Stimulated activated naive CD8-positive, alpha-beta T cell treated with anti-CD3 and anti-CD28 coated beads, Interleukin-15, Interleukin-2, amounts not matched to agents 100 ng/mL and 50 ng/mL, for 24 hours (primary cell): ENCODE data around the gene POR.
"Not testable (repeated sequence)": the region's sequence is repeated elsewhere in the genome, so short reads cannot be mapped to it uniquely, and the experiment has no call there.

Experiments used
- H3K27ac Mint-ChIP-seq: one replicate; pipeline ENCODE4 v1.8.0; 2021; ENCODE audit warnings: mild to moderate bottlenecking, mixed read lengths
- H3K27me3 Mint-ChIP-seq: one replicate; pipeline ENCODE4 v1.8.0; 2021; ENCODE audit warnings: mixed read lengths
- H3K36me3 Mint-ChIP-seq: one replicate; pipeline ENCODE4 v1.8.0; 2021; ENCODE audit warnings: low read depth, mixed read lengths
- H3K4me1 Mint-ChIP-seq: one replicate; pipeline ENCODE4 v1.8.0; 2021; ENCODE audit warnings: low read depth, mixed read lengths
- H3K4me3 Mint-ChIP-seq: one replicate; pipeline ENCODE4 v1.8.0; 2021; ENCODE audit warnings: mild to moderate bottlenecking, mixed read lengths
- H3K9me3 Mint-ChIP-seq: one replicate; pipeline ENCODE4 v1.8.0; 2021; ENCODE audit warnings: mixed read lengths

POR gene

DNA sequence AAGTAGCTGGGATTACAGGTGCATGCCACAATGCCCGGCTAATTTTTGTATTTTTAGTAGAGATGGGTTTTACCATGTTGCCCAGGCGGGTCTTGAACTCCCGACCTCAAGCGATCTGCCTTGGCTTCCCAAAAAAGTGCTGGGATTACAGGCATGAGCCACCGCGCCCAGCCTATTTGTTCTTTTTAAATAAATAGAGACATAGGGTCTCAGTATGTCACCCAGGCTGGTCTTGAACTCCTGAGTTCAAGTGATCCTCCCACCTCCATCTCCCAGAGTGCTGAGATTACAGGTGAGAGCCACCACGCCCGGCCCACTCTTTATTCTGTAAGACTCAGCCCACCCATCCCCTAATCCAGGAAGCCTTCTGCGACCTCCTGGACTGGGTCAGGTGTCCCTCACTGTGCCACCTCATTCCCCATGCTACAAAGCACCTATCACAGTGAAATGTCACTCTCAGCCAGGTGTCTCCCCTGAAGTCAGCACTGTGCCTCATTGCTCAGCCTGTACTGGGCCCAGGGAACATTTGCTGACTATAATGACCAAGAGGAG is 76.7 kb downstream of the POR start:
- H3K27me3 Mint-ChIP-seq: no peaks in the 10 kb centered on the region
- no peak overlapping the region for H3K27ac Mint-ChIP-seq
- no peak overlapping the region for H3K4me3 Mint-ChIP-seq
- H3K4me1 Mint-ChIP-seq: peaks cover 17% of the 10 kb centered on the region
- H3K36me3 Mint-ChIP-seq: peaks cover 8% of the 10 kb centered on the region
- no peaks in the 10 kb centered on the region for H3K9me3 Mint-ChIP-seq

DNA sequence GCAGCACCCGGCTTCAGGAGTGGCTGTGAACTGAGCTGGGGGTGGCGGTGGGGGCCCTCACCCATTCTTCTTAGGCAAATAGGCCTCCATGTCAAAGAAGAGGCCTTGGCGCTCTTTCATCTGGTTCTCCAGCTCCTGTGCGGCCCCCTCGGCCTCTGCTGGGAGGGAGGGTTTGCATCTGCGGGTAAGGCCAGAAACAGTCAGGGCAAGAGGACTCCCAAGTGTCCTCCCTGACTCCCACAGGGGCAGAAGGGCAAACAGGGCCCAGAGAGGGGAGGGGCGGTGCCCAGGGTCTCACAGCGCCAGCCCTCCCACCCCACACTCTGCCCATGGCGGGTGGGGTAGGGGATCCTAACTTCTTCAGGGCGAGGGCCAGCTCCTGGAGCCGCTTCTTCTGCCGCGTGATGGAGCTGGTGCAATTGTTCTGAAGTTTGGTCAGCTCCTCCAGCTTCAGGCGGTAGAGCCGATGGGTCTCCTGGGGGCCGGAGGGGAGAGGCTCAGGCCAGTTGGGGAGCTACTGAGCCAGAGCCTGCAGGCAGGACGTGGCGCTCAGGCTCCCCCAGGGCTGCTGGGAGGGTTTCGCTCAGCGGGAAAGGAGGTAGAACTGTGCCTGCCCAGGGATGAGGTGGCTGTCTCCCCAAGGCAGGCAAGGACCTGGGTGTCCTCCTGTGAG is 77.3 kb downstream of the POR start:
- no peaks in the 10 kb centered on the region for H3K27me3 Mint-ChIP-seq
- no peaks in the 10 kb centered on the region for H3K9me3 Mint-ChIP-seq
- no peak overlapping the region for H3K27ac Mint-ChIP-seq
- peaks cover 23% of the 10 kb centered on the region for H3K4me1 Mint-ChIP-seq
- peaks cover 2% of the 10 kb centered on the region for H3K36me3 Mint-ChIP-seq
- H3K4me3 Mint-ChIP-seq: no peak overlapping the region

DNA sequence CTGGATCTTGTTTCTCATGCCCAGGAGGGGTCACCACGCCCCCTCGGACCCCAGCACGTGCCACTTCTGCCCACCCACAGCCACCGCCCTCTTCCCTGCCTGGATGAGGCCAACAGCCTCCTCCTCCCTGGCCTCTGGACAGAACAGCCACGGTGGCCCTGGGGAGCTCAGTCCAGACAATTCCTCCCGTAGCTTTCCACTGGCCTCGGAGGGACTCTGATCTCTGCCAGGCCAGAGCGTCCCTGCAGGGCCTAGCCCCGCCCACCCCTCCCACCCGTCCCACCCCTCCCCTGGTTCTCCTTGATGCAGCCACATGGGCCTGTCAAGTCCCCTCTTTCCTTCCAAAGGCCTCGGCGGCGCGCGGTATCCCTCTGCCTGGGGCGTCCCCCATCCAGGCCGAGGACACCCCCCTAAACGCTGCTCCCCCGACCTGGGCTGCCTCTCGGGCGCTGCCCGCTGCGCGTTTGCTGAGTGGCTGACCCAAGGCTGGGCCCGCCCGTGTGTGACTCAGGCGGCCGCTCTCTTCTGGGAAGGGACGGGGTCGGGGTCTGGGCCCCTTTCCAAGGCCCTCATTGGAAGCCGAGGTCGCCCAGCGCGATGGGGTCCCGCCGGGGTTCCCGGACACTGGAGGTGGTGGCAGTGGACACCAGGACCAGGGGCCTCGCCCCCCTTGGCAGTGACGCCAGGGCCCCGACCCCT is 78.9 kb downstream of the POR start:
- no peak overlapping the region for H3K27ac Mint-ChIP-seq
- peaks cover 7% of the 10 kb centered on the region for H3K36me3 Mint-ChIP-seq
- no peaks in the 10 kb centered on the region for H3K9me3 Mint-ChIP-seq
- no peaks in the 10 kb centered on the region for H3K27me3 Mint-ChIP-seq
- H3K4me3 Mint-ChIP-seq: peak overlapping the region; percentile 74
- H3K4me1 Mint-ChIP-seq: peaks cover 28% of the 10 kb centered on the region

DNA sequence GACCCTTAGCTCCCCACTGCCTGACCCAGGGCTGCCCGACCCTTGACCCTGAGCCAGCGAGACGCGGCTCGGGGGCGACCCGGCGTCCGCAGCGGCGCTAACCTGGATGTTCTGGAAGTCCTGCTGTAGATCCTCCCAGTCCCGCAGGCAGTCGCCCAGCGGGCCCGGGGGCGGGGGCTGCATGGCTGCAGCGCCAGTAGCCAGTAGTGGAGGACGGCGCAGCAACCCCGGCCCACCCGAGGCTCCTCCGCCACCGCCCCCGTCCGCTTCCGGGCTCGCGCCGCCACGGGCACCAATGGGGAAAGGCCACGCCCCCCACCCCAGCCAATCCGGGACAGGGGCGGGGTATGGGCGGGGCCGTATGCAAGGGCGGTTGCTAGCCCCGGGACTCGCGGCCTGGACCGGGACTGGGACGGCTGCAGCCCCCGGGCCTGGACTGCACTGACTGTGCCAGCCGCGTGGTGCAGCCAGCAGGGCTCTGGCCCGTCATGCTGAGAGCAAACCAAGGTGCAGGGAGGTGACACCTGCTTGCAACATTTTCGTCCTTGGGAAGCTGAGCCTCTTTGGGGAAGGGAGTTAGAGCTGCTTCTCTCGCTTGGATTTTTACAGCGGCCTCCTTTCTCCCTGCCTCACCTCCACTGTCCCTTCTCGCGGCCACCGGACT is 79.6 kb downstream of the POR start, which contains the start of gene TMEM120A:
TMEM120A (minus strand) TSS at position 208 of the 664 bp plus-strand sequence; CDS start at position 183, 25 bp downstream.
- no peaks in the 10 kb centered on the region for H3K9me3 Mint-ChIP-seq

DNA sequence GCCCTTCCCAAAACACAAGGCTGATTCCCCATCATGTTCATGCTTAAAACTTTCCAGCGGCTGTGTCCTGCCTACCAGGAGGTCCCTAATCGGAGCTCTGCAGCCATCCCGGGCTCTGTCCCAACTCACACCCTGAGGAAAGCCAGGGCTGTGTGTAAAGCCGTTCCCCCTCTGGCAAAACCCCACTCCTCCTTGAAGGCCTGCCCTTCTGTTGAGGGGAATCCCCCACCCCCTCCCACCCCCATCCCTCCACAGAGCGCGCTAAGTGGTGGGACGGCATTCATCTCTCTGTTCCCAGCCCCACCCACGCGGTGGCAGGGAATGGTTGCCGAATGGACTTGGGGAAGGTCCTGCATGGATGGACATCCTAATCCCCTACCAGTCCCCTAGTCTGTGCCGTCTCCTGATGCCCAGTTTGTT is 80.1 kb downstream of the POR start:
- H3K4me1 Mint-ChIP-seq: peaks cover 22% of the 10 kb centered on the region

More for the DNA sequence above, 79.6 kb downstream of the POR start, which contains the start of gene TMEM120A:
- Mint-ChIP-seq H3K4me3 (peak within 1 kb of the TSS; percentile 74), H3K27me3 (no peaks in the 10 kb centered on the region), H3K4me1 (peaks cover 26% of the 10 kb centered on the region), H3K36me3 (peaks cover 7% of the 10 kb centered on the region), H3K27ac (no peak within 1 kb of the TSS)

DNA sequence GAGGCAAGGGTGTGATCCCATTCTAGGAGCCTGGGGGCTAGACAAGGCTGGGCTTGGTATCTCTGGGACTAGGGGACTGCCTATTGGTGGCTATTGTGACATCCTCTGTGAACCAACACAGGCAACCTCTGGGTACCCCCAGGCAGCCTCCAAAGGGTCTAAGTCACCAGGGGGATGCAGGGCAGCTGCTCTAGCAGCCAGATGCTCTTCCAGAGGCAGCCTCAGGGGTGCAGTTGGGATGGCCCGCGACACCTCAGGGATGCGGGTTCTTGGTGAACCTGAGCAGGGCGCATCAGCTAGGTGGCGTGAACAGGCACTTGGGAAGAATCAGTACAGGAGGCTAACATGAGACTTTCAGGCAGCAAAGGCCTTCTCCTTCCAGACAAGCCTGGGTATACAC is 81.0 kb downstream of the POR start:
- Mint-ChIP-seq H3K9me3 (no peaks in the 10 kb centered on the region), H3K36me3 (peaks cover 7% of the 10 kb centered on the region), H3K4me3 (no peak overlapping the region), H3K27ac (no peak overlapping the region), H3K27me3 (no peaks in the 10 kb centered on the region), H3K4me1 (peaks cover 22% of the 10 kb centered on the region)

More for the DNA sequence above, 80.1 kb downstream of the POR start:
- Mint-ChIP-seq H3K4me3 (peak overlapping the region; percentile 71), H3K27ac (no peak overlapping the region), H3K27me3 (no peaks in the 10 kb centered on the region), H3K36me3 (peaks cover 7% of the 10 kb centered on the region), H3K9me3 (no peaks in the 10 kb centered on the region)

DNA sequence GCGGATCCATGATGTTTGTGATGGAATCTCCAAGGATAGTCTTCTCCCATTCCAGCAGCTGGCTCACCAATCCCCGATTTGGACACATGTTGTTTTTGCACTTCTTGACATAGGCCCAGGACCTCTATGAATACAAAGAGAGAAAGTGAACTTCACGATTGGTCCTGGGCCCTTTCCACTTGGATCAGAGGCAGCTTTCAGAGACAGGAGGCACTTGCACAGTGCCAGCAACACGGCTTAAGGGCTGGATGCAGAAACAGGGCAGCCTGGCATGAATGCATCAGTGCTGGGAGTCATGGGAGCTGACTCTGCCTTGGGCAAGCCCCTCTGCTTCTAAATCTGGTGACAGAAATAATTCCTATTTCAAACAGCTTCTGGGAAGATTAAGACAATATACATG is 81.5 kb downstream of the POR start:
- Mint-ChIP-seq H3K27ac (no peak overlapping the region), H3K4me1 (peaks cover 22% of the 10 kb centered on the region), H3K9me3 (no peaks in the 10 kb centered on the region), H3K36me3 (peaks cover 10% of the 10 kb centered on the region), H3K4me3 (no peak overlapping the region), H3K27me3 (no peaks in the 10 kb centered on the region)

DNA sequence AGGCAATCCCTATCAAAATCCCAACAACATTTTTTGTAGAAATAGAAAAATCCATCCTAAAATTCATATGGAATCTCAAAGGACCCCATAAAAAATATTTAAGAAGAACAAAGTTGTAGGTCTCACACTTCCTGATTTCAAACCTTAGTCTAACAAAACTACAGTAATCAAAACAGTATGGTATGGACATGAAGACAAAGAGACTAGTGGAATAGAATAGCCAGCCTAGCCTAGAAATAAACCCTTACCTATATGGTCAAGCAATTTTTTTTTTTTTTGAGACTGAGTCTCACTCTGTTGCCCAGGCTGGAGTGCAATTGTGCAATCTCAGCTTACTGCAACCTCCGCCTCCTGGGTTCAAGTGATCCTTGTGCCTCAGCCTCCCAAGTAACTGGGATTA is 83.1 kb downstream of the POR start:
- no peaks in the 10 kb centered on the region for H3K9me3 Mint-ChIP-seq
- H3K4me3 Mint-ChIP-seq: no peak overlapping the region
- peaks cover 13% of the 10 kb centered on the region for H3K36me3 Mint-ChIP-seq
- H3K27ac Mint-ChIP-seq: no peak overlapping the region
- H3K27me3 Mint-ChIP-seq: no peaks in the 10 kb centered on the region
- peaks cover 22% of the 10 kb centered on the region for H3K4me1 Mint-ChIP-seq

DNA sequence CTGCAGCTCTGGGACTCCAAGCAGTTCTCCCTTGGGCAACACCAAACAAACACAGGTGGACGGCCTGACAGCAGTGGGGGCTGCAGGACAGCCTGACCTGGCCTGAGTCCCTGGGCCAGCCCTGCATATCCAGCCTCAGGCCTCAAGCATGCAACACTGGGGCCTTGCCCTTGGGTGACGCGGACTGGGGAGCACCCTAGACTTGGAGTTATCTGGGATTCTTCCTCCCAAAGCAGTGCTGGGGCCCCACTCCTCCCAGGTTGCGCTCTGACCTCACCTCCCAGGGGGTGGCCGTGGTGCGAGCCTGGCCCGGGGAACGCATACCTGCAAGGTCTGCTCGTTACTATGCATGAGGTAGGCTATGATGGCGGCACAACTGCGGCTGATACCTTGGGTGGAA is 85.6 kb downstream of the POR start:
- Mint-ChIP-seq H3K27me3 (no peaks in the 10 kb centered on the region), H3K36me3 (peaks cover 26% of the 10 kb centered on the region), H3K4me1 (peaks cover 11% of the 10 kb centered on the region), H3K9me3 (no peaks in the 10 kb centered on the region), H3K27ac (no peak overlapping the region), H3K4me3 (no peak overlapping the region)

DNA sequence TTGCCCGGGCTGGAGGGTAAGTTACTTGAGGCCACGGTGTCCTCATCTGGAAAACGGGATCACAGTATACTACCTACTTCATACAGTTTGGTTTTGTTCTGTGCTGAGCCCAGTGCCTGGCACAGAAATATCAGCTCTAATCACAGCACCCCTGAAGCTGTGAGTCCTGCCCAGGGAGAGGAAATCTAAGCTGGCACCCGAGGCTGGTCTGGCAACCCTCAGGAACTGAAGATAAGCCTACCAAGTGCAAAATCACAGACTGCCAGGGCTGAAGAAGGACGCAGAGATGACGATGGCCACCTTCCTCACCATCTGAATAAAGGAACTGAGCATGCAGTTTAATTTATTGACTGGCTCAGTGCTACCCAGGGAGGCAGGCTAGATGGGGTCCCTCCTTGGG is 87.2 kb downstream of the POR start:
- Mint-ChIP-seq H3K9me3 (no peaks in the 10 kb centered on the region), H3K36me3 (peaks cover 26% of the 10 kb centered on the region), H3K4me1 (peaks cover 7% of the 10 kb centered on the region), H3K27me3 (no peaks in the 10 kb centered on the region), H3K4me3 (no peak overlapping the region), H3K27ac (no peak overlapping the region)

DNA sequence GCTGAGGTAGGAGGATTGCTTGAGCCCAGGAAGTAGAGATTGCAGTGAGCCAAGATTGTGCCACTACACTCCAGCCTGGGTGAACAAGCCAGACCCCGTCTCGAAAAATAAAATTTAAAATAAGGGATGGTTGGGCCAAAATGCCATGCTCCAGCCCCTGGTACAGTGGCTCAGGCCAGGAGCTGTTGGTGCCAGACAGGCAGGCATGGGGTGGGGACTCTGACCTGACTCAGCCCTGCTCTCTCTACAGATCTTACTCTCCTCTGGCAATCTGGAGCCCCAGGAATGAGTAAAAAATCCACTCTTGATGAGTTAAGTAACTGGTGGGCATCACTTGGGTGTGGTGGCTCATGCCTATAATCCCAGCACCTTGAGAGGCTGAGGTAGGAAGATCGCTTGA is 87.9 kb downstream of the POR start:
- peaks cover 21% of the 10 kb centered on the region for H3K36me3 Mint-ChIP-seq
- no peak overlapping the region for H3K27ac Mint-ChIP-seq
- H3K4me1 Mint-ChIP-seq: peaks cover 6% of the 10 kb centered on the region
- no peak overlapping the region for H3K4me3 Mint-ChIP-seq
- H3K9me3 Mint-ChIP-seq: no peaks in the 10 kb centered on the region
- no peaks in the 10 kb centered on the region for H3K27me3 Mint-ChIP-seq

DNA sequence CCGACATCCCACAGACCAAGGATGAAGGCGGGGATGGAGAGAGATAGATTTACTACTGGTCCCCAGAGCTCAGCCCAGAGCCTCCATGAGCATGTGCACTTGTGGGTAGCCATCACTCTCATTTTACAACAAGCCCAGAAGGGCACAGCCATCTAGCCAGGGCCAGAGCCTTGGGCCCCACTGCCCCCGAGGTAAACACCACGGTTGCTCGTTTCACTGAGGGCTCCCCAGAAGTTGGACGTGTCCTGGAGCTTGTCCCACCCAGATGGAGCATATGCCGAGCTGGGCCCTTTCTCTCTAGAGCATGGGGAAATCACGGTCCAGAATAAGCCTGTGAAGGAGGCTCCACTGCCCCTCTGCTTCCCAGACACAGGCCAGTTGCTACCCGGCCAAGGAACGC is 88.4 kb downstream of the POR start:
- H3K36me3 Mint-ChIP-seq: peaks cover 19% of the 10 kb centered on the region
- H3K4me1 Mint-ChIP-seq: peaks cover 10% of the 10 kb centered on the region
- H3K9me3 Mint-ChIP-seq: no peaks in the 10 kb centered on the region
- no peaks in the 10 kb centered on the region for H3K27me3 Mint-ChIP-seq
- H3K4me3 Mint-ChIP-seq: no peak overlapping the region
- H3K27ac Mint-ChIP-seq: no peak overlapping the region

DNA sequence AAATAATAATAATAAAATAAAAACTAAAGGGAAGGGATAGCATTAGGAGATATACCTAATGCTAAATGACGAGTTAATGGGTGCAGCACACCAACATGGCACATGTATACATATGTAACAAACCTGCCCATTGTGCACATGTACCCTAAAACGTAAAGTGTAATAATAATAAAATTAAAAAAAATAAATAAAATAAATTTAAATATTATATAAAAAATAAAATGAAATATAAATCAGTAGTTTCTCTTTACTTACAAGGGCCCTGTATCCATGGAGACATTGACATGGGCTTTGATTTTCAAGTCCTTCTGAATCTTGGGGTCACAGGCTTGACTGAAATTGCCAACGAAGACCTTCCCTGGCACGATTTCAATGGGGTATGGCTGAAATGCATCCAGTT is 90.0 kb downstream of the POR start:
- H3K9me3 Mint-ChIP-seq, H3K27me3 Mint-ChIP-seq, H3K4me3 Mint-ChIP-seq, H3K27ac Mint-ChIP-seq: not testable (repeated sequence)
- Mint-ChIP-seq H3K36me3 (peaks cover 19% of the 10 kb centered on the region), H3K4me1 (peaks cover 27% of the 10 kb centered on the region)

DNA sequence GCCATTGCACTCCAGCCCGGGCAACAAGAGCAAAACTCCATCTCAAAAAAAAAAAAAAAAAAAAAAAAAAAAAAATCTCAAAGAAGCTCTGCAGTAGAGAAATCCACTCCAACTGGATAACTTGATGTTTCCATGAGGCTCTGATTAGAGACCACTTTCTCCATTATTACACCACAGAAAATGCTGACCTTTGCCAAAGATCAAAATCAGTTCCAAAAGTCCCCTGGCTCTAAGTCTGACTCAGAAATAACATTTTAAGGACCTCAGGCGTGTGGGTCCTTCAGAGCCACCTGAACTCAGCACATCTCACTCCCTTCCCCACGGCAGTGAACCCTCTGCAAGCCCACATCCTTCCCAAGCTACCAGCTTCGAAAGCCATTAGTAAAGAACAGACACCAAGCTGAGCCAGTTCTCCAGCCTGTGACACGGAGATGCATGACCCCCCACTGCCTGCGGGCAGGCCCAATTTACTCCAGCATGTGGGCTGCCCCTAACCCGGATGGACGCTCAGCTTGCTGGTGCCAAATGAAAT is 93.3 kb downstream of the POR start:
- Mint-ChIP-seq H3K27ac (peak overlapping the region; percentile 85), H3K4me3 (peak overlapping the region; percentile 63), H3K36me3 (peaks cover 21% of the 10 kb centered on the region), H3K9me3 (no peaks in the 10 kb centered on the region), H3K27me3 (no peaks in the 10 kb centered on the region), H3K4me1 (peaks cover 43% of the 10 kb centered on the region)
